ENCODE measurements around the gene CCNDBP1.

- no peak for TF ChIP-seq CTCF (IDR thresholded peaks at IDR 0.05)
- no peak for TF ChIP-seq POLR2A (IDR thresholded peaks at IDR 0.05)
Measured at GRCh38 chr15:43212951-43213350, 27.7 kb downstream of the CCNDBP1 start.

Measured in testis (tissue), 2 donors.